SIG-M5 treated with dmso at 0.1 percent for 504 hours (cell line): Measurements from ENCODE around the gene APOC3.

Experiments used
- DNase-seq: peaks from one replicate; lab custom pipeline; 2025; ENCODE audit not compliant: unreplicated experiment; lab: John Stamatoyannopoulos, UW

APOC3 gene

GRCh38 chr11:116871248-116871647 is 41.5 kb downstream of the APOC3 start:
- no peak for DNase-seq

- DNase-seq: no peak
Observed at GRCh38 chr11:116873381-116873780, 43.7 kb downstream of the APOC3 start.

GRCh38 chr11:116874251-116874650 is 44.5 kb downstream of the APOC3 start:
- DNase-seq: no peak

GRCh38 chr11:116875194-116875593 is 45.5 kb downstream of the APOC3 start:
- no peak for DNase-seq

- no peak for DNase-seq
Observed at GRCh38 chr11:116876656-116877055, 46.9 kb downstream of the APOC3 start.

GRCh38 chr11:116879800-116880625 is 50.3 kb downstream of the APOC3 start:
- peak; percentile 62 for DNase-seq

- DNase-seq: no peak
Observed at GRCh38 chr11:116881143-116881542, 51.4 kb downstream of the APOC3 start.

- no peak for DNase-seq
Observed at GRCh38 chr11:116882386-116882785, 52.7 kb downstream of the APOC3 start.
